Middle frontal gyrus (tissue), 1 donor: ENCODE measurements around the gene GSE1.

ENCODE experiments used
- DNase-seq: peaks from one replicate; pipeline ENCODE4 v3.0.0-alpha.2; 2015; ENCODE audit warnings: low spot score; ENCODE audit errors: extremely low spot score

GSE1 gene

GRCh38 chr16:85645021-85645589 is 32.0 kb downstream of the GSE1 start:
- no peak for DNase-seq

- DNase-seq: no peak
These were observed 33.3 kb downstream of the GSE1 start for GRCh38 chr16:85646358-85646907.

DNA sequence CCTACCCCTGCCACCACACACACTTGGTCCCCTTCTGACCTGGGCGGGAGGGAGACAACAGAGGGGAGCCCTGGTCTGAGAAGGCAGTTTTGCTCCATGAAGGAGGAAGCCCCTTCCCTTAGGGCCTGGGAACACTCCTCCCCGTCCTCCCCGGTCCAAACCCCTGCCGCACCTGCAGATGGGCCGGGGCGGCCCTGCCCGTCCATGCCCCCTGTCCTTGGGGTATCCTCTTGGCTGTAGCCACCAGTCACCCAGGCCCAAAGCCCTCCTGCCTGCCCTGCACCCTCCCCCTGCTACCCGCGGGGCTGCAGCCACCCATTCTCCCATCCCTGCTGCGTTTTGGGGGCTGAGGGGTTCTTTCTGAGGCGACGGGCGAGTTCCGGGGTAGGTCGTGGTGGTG is 33.9 kb downstream of the GSE1 start:
- DNase-seq: no peak

DNA sequence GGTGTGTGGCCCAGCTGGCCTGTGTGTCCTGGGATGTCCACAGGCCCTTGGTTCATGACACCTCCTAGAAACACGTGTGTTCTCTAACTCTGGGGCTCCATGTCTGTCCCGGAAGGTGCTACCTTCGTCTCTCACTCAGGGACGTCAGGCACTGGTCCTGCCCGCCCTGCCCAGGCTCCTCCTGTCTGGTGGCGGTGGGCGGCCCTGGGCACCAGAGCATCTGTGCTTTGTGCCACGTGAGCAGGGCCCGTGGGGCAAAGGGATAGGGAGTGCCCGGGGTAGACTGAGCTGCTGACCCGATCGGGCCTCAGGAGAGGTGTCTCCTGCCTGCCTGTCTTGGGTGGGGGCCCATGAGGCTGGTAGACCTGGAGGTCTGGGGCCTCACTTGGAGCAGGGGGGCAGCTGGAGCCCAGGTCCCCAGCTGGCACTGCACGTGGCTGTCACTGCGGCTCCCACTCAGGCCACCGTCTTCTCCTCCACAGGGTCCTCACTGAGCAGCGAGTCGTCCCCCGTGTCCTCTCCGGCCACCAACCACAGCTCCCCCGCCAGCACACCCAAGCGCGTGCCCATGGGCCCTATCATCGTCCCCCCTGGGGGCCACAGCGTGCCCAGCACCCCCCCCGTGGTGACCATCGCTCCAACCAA is 35.1 kb downstream of the GSE1 start:
- no peak for DNase-seq

- DNase-seq: no peak
These were observed 35.7 kb downstream of the GSE1 start for GRCh38 chr16:85648805-85649204.

DNA sequence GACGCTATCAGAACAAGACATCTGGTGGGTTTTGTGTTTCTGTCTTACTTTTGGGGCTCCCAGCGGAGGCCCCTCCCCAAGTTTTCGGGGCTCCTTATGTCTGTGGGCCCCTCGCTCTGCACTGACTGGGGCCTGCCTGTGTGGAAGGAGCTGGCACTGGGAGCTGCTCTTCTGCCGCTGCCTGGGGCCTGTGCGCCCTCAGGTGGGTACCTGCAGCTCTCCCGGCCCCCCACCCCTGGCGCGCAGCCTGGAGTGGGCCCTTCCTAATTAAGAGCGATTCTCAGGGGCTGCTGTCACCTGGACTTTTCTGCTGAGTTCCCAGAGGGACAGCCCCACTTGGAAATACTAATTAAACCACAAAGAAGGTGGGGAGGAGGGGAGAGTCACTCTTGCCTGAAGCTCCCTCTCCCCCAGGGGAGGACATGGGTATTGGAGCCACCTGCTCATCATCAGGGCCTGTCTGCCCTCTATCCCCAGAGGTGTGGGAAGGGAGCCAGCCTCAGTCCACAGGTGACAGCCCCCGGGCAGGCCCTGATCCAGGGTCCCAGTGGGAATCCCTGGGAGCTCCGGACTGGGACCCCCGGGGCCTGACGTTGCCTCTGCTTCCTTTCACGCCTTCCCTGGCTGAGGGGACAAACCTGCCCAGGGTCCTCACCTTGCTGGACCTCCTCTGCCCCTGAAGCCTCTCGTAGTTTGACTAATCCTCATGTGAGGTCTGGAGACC is 36.5 kb downstream of the GSE1 start:
- DNase-seq: no peak

GRCh38 chr16:85650135-85650843 is 37.2 kb downstream of the GSE1 start:
- DNase-seq: no peak

DNA sequence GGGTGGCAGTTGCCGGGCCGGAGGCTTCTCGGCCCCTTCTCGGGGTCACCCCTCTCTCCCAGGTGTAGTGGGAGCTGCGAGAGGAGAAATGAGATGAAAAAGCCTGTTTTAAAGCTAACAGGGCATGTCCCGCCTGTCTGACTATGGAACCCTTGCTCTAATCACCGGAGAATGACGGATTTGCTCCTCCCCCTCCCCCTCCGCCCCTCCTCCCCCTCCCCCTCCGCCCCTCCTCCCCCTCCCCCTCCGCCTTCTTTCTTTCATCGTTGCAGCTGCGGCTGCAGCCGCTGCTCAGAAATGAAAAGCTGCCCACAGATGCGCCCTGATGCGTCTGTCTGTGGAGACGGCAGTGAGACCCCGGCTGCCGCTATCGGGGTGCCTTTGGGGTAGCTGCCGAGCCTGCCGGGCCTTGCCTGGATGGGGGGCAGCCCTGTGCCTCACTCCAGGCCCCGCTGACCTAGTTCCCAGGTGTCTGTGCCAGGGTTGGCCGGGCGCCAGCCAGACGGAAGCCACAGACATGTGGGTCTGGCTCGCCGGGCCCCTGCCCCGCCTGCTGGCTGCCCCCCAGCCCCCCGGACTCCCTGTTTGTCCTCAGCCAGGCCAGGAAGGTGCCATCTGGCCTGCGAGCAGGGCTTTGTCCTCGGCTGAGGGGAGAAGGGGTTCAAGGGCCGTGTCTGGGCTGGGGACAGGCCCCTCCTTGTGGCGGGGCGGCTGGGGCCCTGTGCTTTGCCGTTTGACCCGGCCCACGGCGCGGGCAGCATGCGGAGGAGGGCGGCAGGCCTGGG is 37.9 kb downstream of the GSE1 start:
- no peak for DNase-seq

DNA sequence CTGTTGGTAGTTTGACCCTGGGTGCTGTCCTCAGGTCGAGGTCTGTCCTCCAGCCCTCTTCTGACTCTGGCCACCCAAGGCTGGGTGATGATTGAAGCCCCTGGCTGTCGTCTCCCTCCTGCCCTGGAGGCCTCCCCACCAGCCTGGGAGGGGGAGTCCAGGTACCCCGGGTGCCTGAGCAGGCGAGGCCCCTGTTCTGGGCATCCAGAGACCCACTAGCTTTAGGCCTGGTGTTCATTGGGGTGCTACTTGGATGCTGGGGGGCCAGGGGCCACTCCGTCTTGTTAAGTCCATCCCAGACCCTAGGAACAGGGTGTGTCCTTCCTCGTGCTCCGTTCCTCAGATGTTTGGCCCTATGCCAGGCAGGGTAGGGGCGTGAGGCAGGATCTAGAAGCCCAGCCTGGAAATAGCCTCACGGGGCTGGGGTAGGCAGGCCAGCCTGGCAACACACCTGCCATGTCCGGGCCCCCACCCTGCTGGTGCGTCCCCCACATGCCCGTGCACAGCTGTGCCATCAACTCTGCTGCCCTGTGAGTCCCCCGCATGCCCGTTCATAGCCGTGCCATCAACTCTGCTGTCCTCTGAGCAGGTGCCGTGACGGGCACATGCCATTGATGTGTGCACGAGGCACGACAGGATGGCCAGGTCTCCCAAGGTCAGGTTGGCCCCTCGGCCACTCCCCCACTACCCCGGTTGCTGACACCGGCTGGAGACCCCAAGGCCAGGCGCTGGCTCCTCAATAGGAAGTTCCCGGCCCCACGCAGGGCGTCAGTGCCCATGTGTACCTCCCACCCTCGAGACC is 38.7 kb downstream of the GSE1 start:
- no peak for DNase-seq

DNA sequence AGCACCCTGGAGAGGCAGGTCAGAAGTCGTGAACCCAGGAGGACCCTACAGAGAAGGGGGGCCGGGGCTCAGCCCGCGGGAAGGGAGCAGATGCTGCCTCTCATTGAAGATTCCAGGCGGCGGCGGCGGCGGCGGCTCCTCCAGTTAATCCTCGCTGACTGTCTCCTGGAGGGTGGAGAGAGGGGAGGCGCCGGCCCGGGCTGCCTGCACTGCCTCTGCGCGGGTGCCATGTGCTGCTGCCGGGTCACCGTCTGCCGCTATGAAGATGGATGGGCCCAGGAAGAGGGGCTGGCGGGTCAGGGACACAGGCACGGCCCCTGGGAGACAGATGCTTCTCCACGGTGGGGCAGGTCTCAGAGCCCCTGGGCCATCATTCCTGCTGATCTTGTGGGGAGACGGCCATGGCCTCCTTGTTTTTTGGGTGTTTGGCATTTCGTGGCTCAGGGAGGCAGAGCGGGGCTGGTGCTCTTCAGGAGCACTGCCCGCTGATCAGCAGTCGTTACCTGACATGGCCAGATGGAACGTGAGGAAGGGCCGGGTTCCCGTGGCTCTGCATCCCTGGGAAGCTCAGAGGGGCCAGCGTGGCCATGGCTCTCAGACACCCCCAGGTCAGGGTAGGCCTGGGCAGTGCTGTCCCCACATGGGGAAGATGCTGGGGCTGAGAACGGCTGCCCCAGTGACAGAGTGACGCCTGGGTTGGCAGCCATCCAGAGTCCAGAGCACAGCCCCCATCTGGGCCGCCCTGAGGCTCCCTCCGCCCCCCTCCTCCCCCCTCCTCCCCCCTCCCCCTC is 39.5 kb downstream of the GSE1 start:
- no peak for DNase-seq

- DNase-seq: no peak
These were observed 40.3 kb downstream of the GSE1 start for GRCh38 chr16:85653290-85653891.

DNA sequence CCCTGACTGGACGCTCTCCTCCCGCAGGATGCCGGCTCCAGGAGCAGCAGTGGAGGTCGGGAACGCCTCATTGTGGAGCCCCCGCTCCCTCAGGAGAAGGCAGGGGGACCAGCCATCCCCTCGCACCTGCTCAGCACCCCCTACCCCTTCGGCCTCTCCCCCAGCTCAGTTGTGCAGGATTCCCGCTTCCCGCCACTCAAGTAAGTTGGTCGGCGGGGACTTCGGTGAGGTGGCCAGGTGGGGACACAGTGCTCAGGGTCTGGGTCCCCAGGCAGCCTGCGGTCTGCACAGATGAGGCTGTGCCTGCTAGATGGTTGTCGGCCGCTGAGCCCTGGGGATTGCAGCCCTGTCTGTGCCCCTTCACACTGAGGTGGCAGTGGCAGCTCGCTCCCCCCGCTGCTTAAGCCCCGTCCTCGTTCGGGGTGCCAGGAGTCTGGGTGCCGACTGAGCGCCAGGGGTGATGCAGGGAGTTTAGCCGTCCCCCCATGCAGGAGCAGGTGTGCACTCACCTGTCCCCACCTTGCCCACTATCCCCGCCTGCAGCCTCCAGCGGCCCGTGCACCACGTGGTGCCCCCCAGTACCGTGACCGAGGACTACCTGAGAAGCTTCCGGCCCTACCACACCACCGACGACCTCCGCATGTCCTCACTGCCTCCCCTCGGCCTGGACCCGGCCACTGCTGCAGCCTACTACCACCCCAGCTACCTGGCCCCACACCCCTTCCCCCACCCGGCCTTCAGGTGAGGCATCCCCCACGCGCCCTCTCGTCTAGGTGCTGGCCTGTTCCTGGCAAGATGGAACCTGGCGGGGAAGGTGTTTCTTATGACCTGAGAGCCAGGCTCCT is 41.4 kb downstream of the GSE1 start:
- no peak for DNase-seq

GRCh38 chr16:85655216-85656129 is 42.4 kb downstream of the GSE1 start:
- DNase-seq: no peak

GRCh38 chr16:85656351-85657266 is 43.5 kb downstream of the GSE1 start:
- no peak for DNase-seq

- no peak for DNase-seq
These were observed 44.1 kb downstream of the GSE1 start for GRCh38 chr16:85657267-85657650.

DNA sequence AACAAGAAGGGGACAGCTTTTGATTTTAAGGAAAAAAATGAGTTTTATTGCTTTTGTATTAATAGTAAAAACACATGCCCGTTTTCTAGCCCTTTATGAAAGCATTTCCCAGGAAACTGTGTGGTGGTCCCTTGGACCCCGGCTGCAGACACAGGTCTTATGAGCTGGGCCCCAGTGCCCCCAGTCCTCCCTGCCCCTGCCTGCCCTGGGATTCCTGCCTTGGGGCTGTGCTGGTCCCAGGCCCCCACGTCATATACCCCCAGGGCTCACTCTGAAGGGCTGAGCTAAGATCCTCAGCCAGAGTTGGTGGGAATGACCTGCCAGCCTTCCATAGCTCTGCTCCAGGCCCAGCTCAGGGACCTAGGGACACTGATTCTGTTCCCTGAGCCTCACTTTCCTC is 44.9 kb downstream of the GSE1 start:
- DNase-seq: no peak
